Dedifferentiated amniotic fluid mesenchymal stem cell (primary cell): ENCODE data around the gene TLE2.

ENCODE experiments used
- DNase-seq: peaks from one replicate; pipeline ENCODE4 v3.0.0-alpha.2; 2016; ENCODE audit errors: extremely low spot score

TLE2 gene

DNA sequence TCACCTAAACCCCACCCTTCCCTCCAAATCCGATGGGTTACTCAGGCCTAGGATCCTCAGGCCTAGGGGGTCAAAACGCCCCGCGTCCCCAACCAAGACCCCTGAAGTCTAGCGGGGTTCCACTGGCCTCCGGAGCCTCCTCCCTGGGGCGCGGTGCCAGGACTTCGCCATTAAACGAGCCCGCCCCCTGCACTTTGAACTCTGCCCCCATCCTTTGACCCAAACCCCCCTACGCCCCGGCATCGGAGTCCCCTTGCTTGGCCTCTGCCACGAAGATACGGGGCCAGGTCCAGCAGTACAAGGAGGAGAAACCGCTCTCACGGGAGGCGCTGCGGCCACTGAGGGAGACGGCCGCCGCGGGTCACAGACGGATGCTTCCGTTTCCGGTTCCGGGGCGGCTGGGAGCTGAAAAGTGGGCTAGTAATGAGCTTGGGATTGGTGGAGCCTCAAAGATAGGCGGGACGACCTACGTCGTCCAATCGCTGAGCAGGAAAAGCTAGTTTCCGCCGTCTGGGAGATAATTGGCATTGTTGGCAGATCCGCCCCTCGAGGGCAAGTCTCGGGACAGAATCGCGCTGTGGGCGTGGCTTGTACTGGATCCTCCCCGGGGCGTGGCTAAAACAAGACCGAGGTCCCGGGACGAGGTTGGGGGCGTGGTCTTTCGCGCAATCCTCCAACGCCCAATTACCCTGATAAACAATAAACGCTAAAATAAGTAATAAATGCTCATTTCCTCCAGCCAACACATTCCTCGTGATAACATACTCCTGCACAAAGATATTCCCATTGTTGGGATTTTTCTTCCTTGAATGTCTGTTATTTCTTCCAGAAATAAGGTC lies 78.6 kb downstream of the TLE2 start:
- peak; percentile 100 for DNase-seq

DNA sequence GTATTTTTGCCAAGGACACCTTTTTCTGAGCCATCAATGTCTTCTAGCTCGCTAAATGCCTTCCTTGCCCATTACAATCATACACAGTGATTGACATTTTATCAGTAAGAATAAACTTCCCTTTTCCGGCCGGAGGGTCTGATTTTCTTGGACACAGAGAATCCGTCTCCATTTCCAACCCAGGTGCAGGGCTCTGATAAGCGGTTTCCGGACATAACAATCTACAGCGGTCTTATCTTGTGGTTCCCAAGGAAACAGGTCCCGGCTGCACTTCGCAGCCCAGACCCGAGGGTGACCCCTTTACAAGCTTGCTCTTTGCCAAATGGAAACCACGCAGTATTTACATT lies 79.2 kb downstream of the TLE2 start:
- DNase-seq = no peak
